Measurements from ENCODE around the gene RPP25L. TPM values are rescaled to one million over a fixed set of nuclear protein-coding genes. Genes with fewer than 3 reads are reported as not detected.

The RPP25L gene
- total RNA-seq, 1 donor from 2014 or later = 16.2 TPM

- Mint-ChIP-seq H3K4me1 (ENCODE audit: unreplicated experiment) (peaks cover 27% of the 10 kb centered on the region), H3K9me3 (ENCODE audit: unreplicated experiment) (no peaks in the 10 kb centered on the region), H3K4me3 (ENCODE audit: unreplicated experiment) (no peak overlapping the region), H3K27ac (ENCODE audit: unreplicated experiment) (no peak overlapping the region), H3K36me3 (ENCODE audit: unreplicated experiment) (no peaks in the 10 kb centered on the region), H3K27me3 (ENCODE audit: unreplicated experiment) (peaks cover 31% of the 10 kb centered on the region)
- DNase-seq (ENCODE audit: extremely low spot score, unreplicated experiment) = no peak
- TF ChIP-seq CTCF (IDR thresholded peaks at IDR 0.05) = peak; percentile 88
Observed at GRCh38 chr9:34633851-34634550, 22.1 kb upstream of the RPP25L start.

GRCh38 chr9:34633166-34633565, 21.3 kb upstream of the RPP25L start:
- no peak for TF ChIP-seq CTCF (IDR thresholded peaks at IDR 0.05)
- Mint-ChIP-seq H3K27ac (ENCODE audit: unreplicated experiment) (no peak overlapping the region), H3K4me1 (ENCODE audit: unreplicated experiment) (peaks cover 25% of the 10 kb centered on the region), H3K36me3 (ENCODE audit: unreplicated experiment) (no peaks in the 10 kb centered on the region), H3K4me3 (ENCODE audit: unreplicated experiment) (no peak overlapping the region), H3K9me3 (ENCODE audit: unreplicated experiment) (no peaks in the 10 kb centered on the region), H3K27me3 (ENCODE audit: unreplicated experiment) (peaks cover 36% of the 10 kb centered on the region)
- no peak for DNase-seq (ENCODE audit: extremely low spot score, unreplicated experiment)

- Mint-ChIP-seq H3K9me3 (ENCODE audit: unreplicated experiment) (no peaks in the 10 kb centered on the region), H3K4me1 (ENCODE audit: unreplicated experiment) (peaks cover 12% of the 10 kb centered on the region), H3K36me3 (ENCODE audit: unreplicated experiment) (no peaks in the 10 kb centered on the region), H3K27me3 (ENCODE audit: unreplicated experiment) (peaks cover 58% of the 10 kb centered on the region), H3K4me3 (ENCODE audit: unreplicated experiment) (no peak overlapping the region), H3K27ac (ENCODE audit: unreplicated experiment) (no peak overlapping the region)
- no peak for DNase-seq (ENCODE audit: extremely low spot score, unreplicated experiment)
- TF ChIP-seq CTCF (IDR thresholded peaks at IDR 0.05) = no peak
Observed at GRCh38 chr9:34630402-34631154, 18.7 kb upstream of the RPP25L start.

GRCh38 chr9:34629491-34629808, 17.6 kb upstream of the RPP25L start:
- H3K27ac Mint-ChIP-seq (ENCODE audit: unreplicated experiment) = no peak overlapping the region
- peaks cover 12% of the 10 kb centered on the region for H3K4me1 Mint-ChIP-seq (ENCODE audit: unreplicated experiment)
- DNase-seq (ENCODE audit: extremely low spot score, unreplicated experiment) = no peak
- peak overlapping the region; percentile 66 for H3K4me3 Mint-ChIP-seq (ENCODE audit: unreplicated experiment)
- no peak for TF ChIP-seq CTCF (IDR thresholded peaks at IDR 0.05)
- no peaks in the 10 kb centered on the region for H3K9me3 Mint-ChIP-seq (ENCODE audit: unreplicated experiment)
- no peaks in the 10 kb centered on the region for H3K36me3 Mint-ChIP-seq (ENCODE audit: unreplicated experiment)
- peaks cover 63% of the 10 kb centered on the region for H3K27me3 Mint-ChIP-seq (ENCODE audit: unreplicated experiment)

GRCh38 chr9:34628656-34629490, 17.0 kb upstream of the RPP25L start, which contains the start of gene ARID3C:
TSS of gene ARID3C (minus strand) at chr9:34629066. CDS start at chr9:34628014, 1,052 bp downstream.
- TF ChIP-seq CTCF (IDR thresholded peaks at IDR 0.05) = no peak
- Mint-ChIP-seq H3K36me3 (ENCODE audit: unreplicated experiment) (no peaks in the 10 kb centered on the region), H3K27ac (ENCODE audit: unreplicated experiment) (no peak within 1 kb of the TSS), H3K4me1 (ENCODE audit: unreplicated experiment) (peaks cover 12% of the 10 kb centered on the region), H3K9me3 (ENCODE audit: unreplicated experiment) (no peaks in the 10 kb centered on the region), H3K4me3 (ENCODE audit: unreplicated experiment) (peak within 1 kb of the TSS; percentile 75), H3K27me3 (ENCODE audit: unreplicated experiment) (peaks cover 66% of the 10 kb centered on the region)
- DNase-seq (ENCODE audit: extremely low spot score, unreplicated experiment) = no peak

Data from osteocyte (in vitro differentiated cells).